Hair follicle dermal papilla cell (primary cell): Measurements from ENCODE around the gene GPN3. TPM values are rescaled to one million over a fixed set of nuclear protein-coding genes. Genes with fewer than 3 reads are reported as not detected.

Source experiments
- small RNA-seq: library from RNA; depleted of rRNA; stranded (forward); fragments of <200 nt; gene quantifications from one replicate; pipeline ENCODE3, GENCODE V24; 2012
- total RNA-seq: library from RNA; depleted of rRNA; stranded (reverse); fragments of >200 nt; gene quantifications from 2 replicates; pipeline ENCODE4 v1.2.3, GENCODE V29; 2012

Gene GPN3
- total RNA-seq, result 5.7 and 6.7 TPM in 2 replicates

DNA sequence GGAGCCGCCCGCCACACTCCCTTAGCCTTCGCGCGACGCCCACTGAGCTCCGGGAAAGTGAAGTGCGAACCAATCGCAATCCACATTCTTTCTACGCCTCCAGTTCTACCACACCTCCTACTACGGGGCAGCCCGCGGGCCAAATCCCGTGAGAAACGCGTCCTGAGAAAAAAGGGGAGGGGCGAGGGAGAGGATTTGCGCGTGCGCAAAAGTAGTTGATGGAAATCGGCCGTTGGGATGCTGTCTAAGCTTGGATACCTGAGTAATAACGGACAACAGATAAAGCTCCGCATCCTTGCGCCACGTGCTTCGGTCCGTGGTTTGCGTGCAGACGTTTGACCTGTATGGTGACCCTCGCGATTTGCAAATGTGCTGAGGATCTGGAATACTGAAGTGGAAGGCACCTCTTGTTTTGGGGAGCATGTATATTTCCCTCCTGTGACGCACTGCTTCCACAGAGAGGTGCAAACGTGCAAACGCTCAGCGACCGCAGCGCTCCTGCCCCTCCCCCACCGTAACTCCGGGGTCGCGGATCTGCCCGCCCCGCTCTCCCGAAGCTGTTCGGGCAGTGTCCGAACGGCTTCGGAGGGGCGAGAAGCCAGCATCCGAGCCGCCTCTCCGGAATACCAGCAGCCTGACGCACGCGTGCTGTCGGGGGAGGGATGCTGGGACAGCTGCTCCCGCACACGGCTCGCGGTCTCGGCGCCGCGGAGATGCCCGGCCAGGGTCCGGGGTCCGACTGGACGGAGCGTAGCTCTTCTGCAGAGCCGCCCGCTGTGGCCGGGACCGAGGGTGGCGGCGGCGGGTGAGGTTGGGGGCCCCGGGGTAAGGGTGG, at the start of gene GPN3, which contains the start of gene FAM216A:
Gene GPN3 (minus strand): TSS at position 44 of the 835 bp plus-strand sequence. CDS start 54 bp downstream, outside the sequence.
Gene FAM216A (plus strand): TSS at position 632 of the 835 bp plus-strand sequence. CDS start 31 bp downstream, at position 663.

DNA sequence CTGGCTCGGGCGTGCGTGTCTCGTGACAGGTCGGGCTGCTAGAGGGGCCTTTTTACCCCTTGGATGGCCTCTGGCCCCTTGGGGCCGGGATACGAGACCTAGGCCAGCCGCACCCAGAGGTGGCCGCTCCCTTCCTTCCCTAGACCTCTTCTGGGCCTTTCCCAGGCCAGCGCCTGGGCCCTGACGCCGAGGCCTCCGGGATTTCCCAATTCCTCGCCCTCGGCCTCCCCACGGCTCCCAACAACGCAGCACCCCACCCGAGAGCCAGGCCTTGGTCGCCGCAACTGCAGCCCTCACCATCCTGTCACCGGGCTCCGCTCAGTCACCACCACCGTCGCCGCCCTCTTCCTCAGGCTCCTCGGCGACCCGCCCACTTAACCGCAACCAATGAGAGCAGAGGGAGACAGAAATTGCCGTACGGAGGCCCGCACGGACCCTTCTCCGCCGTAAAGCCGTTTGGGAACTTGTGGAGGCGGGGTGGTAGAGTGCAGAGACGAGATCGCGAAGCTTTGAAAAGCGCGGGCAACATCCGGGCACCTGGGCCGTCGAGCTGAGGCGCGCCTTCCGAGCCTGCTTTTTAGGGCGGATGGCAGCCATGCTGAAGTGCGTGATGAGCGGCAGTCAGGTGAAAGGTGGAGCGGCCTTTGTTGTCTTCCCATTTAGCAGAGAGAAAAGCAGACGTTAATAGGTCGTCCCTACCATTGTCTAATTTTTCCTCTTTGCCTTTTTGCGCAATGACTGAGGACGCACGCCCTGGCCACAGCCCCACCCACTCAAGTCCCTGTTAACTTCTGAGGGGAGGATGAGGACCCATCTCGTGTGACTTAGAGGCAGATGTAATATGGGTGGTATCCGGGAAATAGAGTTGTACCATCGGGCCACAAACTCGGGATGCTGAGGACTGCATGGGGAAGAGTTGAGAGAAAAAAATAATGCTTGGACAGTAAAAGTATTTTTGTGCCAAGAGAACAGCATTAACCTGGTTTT, 34.0 kb upstream of the GPN3 start, which contains the start of the genes RAD9B and VPS29:
Gene RAD9B (plus strand): TSS at position 580 of the 987 bp plus-strand sequence. CDS start 7 bp downstream, at position 587.
Gene VPS29 (minus strand): TSS at position 360 of the 987 bp plus-strand sequence. CDS start 60 bp downstream, at position 300.

DNA sequence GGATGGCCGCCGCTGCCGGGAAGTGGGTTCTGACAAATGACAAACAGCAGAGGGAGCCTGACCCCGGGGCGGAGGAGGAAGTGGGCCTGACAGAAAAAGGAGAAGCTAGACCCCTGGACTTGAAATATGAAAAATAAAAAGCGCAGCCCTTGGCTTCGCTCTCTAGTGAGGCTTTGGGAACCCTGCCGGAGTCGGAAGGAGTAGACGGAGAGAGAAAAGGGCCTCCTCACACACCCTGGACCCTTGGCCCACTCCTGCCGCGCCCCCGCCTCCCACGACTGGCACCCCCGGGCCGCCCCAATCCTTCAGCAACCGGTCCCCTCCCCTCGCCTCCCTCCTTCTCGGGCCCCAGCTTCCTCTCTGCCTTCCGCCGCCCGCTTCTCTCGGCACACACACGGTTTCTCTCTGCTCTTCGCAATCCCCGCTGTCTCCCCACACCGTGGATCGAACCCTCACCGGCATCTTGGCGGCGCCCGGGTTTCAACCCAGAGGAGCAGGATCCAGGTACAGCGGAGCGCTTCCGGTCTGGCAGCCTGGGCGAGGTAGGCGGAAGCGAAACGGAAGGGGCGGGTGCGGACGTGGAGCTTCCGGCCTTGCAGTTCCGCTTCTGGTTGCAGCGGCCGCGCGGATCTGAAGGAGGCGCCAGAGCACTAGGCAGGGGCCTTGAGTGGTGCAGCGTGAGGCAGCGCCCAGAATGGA, 18.1 kb downstream of the GPN3 start, which contains the start of gene ARPC3:
Gene ARPC3 (minus strand): TSS at position 539 of the 699 bp plus-strand sequence. CDS start 77 bp downstream, at position 462.

DNA sequence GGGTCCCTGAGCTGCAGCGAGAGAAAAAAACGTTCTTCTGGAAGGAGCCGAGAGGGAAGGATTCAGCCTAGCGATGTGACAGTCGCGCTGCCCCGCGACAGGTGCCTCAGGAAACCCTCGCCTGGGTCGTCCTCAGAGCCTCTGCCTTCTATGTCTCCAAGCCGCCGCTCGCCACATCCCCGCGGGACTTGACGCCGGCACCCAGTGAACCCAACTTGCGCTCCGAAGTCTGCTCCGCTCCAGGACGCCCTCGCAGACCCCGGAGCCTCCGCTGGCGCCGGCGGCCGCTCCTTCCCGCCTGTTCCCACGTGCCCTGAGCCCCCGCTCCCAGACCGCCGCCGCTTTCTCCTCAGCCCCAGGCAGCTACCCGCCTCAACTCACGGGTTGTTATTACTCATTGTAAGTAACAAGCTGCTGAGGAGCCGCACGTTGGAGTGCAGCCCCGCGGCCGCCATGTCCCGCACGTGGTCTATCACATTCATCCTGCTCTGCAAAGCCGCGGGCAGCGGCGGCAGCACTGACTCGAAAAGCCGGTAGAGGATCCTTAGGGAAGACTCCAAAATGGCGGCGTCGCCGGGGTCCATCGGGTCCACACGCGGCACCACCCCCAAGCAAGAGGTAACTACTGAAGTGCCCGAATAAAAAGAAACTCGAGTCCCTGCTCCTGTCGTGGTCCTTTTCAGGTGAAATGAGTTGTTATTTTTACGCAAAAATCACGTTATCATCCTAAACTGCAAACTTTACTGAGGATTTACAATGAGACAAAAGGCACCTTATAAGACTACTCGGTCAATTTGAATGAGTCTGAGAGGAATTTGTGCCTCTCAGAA, 64.7 kb downstream of the GPN3 start, which contains the start of gene ANAPC7:
Gene ANAPC7 (minus strand): TSS at position 563 of the 830 bp plus-strand sequence. CDS start 81 bp downstream, at position 482.

Small RNAs within 50 kb of the gene (small RNA-seq; reads per million reads assigned to genes)
- gene RF00278, result not detected

Other genes starting within 250 kb of the GPN3 start
- gene ATP2A2, start 187.0 kb downstream of the GPN3 start, total RNA-seq, result 502 and 749 TPM in 2 replicates
- 31.1 and 37.2 TPM in 2 replicates for gene ANAPC7, start 64.5 kb downstream of the GPN3 start, total RNA-seq
- 134 and 170 TPM in 2 replicates for gene ARPC3, start 17.9 kb downstream of the GPN3 start, total RNA-seq
- 5.7 and 6.5 TPM in 2 replicates for gene FAM216A, start 588 bp upstream of the GPN3 start, total RNA-seq
- 46.2 and 56.2 TPM in 2 replicates for gene VPS29, start 33.9 kb upstream of the GPN3 start, total RNA-seq
- 0.65 and 0.97 TPM in 2 replicates for gene RAD9B, start 34.1 kb upstream of the GPN3 start, total RNA-seq
- 11.2 and 12.7 TPM in 2 replicates for gene PPTC7, start 115.1 kb upstream of the GPN3 start, total RNA-seq
- gene TCTN1, start 145.9 kb upstream of the GPN3 start, total RNA-seq, result 32.1 and 44.3 TPM in 2 replicates
- 1.8 and 2.6 TPM in 2 replicates for gene HVCN1, start 220.9 kb upstream of the GPN3 start, total RNA-seq